Subcutaneous adipose tissue (tissue), 4 donors: ENCODE results near the gene AGRN. TPM values are rescaled to one million over a fixed set of nuclear protein-coding genes. Genes with fewer than 3 reads are reported as not detected.

Experiments used
- total RNA-seq, 4 donors: library from RNA; depleted of rRNA; stranded (reverse); fragments of >200 nt; gene quantifications; one replicate each; pipeline ENCODE4 v1.1.0, GENCODE V29; 2016
- TF ChIP-seq, protein P1 (sequence below): fragments of 450-650 bp; IDR thresholded peaks from one replicate; pipeline ENCODE4 v1.5.1; 2016; ENCODE audit warnings: low read depth, mild to moderate bottlenecking, control low read depth, antibody characterized with exemption, moderate library complexity

Gene AGRN
- total RNA-seq, 4 donors from 2014 or later = 3.8 to 13.2 (median 10.5) TPM

DNA sequence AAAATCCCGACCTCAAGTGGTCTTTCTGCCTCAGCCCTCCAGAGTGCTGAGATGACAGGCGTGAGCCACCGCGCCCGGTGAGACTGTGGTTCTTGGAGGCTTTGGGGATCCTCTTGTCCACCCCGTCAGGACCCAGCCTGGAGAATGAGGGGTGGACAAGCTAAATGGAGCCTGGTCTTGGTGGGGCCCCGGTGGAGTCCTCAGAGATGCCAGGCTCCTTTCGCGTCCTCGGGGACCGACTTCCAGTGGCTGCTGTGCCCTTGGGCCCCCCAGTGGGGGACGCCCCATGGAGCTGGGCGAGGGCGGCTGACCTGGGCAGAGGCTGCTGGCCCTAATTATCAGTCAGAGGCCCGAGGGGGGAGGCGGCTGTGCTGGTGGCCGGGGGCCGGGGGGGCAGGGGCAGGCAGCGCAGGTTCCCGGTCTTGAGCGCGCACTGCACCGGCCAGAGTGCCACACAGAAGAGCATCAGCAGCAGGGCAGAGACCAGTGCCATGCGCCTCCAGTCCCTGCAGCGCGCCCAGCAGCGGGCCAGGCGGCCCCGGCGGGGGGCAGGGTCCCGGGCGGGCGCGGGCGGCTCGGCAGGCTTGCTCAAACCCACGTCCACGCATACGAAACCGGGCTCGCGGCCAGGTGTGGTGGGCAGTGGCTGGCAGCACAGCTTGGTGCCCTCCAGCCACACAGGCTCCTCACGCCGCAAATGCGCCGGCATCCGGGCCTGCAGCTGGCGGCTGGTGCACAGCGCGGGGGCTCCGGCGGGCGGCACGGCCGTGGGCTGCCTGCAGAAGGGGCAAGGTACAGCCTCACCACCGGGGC, 51.8 kb downstream of the AGRN start:
- TF ChIP-seq, protein P1, sequence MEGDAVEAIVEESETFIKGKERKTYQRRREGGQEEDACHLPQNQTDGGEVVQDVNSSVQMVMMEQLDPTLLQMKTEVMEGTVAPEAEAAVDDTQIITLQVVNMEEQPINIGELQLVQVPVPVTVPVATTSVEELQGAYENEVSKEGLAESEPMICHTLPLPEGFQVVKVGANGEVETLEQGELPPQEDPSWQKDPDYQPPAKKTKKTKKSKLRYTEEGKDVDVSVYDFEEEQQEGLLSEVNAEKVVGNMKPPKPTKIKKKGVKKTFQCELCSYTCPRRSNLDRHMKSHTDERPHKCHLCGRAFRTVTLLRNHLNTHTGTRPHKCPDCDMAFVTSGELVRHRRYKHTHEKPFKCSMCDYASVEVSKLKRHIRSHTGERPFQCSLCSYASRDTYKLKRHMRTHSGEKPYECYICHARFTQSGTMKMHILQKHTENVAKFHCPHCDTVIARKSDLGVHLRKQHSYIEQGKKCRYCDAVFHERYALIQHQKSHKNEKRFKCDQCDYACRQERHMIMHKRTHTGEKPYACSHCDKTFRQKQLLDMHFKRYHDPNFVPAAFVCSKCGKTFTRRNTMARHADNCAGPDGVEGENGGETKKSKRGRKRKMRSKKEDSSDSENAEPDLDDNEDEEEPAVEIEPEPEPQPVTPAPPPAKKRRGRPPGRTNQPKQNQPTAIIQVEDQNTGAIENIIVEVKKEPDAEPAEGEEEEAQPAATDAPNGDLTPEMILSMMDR = no peak

DNA sequence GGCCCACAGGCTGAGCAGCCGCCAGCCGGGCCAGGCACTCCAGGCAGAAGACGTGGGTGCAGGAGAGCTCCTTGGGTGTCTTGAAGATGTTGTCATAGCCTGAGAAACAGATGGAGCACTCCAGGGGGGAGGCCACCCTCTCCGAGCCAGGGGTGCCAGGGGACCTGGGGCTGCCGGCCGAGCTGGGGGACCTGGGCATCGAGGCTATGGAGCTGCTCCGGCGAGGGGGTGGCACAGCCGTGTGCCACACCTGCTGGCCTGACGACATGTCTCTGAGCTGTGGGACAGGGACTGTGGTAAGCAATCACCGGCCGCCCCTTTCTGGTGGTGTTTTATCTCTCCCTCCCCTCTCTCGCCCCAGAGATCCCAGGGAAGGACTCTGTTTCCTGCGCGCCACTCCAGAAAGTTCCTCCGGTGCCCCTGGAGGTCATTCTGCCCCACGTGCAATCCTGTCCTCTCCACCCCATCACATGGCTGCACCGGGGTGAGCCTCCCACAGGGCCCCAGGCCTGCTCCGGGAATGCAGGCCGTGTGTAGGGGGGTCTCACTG, 52.5 kb downstream of the AGRN start:
- TF ChIP-seq, protein P1 = no peak

DNA sequence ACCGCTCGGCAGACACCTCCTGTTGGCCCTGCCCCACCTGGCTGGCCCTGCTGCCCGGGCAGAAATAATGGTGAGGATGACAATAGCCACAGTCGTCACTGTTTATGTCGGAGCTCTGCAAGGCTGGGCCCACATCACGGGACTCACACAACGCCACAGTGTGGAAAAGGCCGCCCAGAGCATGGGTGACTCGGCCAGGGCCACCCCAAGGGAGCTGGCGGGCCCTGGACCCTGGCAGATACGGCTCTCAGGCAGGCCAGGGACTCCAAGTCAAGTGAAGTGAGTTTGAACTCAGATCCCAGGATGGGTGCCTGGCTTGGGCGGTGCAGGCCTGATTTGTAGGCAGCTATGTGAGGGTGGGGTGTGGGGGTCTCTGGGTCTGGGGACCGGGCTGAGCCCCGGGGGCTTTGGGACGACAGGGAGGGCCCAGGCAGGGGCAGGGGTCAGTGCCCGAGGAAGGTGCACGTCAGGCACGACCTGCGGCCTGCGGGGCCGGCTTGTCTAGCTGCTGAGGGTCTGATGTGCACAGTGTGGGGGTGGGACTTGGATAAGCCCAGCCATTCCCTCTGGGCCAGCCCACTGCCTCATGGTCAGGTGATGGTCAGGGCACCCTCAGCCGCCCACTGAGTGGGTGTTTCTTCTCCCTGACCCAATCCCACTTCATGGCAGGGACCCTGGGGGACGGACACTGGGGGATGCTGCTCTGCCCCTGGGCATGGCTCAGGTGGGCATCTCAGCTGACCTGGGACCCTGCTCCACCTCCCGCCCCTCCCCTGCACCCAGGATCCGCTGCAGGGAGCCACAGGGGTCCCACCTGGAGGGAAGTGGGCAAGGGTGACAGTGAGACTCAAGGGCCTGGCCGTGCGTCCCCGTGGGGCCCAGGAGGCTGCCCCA, 53.2 kb downstream of the AGRN start:
- TF ChIP-seq, protein P1 = no peak

DNA sequence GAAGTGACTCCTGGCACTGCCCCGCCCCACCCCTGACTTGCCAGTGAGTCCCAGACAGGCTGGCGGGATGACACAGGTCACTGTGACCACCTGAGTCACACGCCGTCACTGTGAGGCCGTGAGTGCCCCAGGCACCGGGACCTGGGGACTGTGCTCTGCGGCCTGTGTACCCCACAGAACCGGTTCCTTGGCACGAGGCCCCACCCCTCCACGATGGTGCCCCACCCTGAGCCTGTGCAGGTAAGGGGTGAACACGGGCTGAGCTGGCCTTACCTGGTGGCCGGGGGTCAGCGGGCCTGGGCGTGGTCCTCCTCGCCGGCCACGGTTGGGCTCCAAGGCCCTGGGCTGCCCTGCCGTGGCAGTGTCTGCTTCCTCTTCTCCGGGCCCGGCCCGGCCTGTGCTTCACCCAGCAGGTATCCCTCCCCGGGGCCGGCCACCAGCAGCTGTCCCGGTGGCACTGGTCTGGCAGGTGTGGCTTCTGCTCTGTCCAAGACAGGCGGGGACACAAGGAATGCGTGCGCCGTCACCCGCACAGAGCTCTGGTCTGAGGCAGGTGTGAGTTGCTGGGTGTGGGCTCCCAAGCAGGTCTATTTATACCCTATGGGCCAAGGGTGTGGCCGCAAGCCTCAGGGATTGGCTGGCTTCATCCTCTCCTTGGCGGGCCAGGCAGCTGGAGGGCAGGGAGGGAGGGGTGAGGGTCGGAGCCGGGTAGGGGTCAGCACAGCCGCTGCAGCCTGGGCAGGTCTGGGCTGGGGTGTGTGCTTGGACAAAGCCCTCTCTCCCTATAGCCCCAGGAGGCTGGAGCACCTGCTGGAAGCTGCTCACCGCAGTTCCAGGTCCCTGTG, 54.0 kb downstream of the AGRN start, which contains the start of gene RNF223:
Gene RNF223 (minus strand): TSS at position 564 of the 845 bp plus-strand sequence. CDS start 1,740 bp downstream, outside the sequence.
- TF ChIP-seq, protein P1 = no peak

DNA sequence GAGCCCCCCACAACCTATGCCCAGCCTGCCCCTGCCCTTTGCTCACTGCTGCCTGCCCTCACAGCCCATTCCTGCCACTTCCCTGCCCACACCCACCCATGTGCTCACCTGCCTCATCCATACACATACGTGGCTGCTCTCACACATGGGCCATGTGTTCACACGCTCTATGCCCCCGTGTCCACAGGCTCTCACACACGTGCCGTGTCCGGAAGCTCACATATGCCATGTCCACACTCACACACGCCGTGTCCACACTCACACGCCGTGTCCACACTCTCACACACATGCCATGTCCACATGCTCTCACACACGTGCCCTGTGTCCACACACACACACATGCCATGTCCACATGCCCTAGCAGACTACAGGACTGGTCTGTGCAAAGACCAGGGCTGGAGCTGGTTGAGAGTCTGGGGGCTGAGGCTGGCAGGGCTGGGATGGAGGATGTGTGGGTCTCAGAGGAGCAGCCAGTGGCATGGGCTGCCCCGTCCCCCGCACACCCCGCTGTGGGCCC, 54.8 kb downstream of the AGRN start:
- TF ChIP-seq, protein P1 = no peak

DNA sequence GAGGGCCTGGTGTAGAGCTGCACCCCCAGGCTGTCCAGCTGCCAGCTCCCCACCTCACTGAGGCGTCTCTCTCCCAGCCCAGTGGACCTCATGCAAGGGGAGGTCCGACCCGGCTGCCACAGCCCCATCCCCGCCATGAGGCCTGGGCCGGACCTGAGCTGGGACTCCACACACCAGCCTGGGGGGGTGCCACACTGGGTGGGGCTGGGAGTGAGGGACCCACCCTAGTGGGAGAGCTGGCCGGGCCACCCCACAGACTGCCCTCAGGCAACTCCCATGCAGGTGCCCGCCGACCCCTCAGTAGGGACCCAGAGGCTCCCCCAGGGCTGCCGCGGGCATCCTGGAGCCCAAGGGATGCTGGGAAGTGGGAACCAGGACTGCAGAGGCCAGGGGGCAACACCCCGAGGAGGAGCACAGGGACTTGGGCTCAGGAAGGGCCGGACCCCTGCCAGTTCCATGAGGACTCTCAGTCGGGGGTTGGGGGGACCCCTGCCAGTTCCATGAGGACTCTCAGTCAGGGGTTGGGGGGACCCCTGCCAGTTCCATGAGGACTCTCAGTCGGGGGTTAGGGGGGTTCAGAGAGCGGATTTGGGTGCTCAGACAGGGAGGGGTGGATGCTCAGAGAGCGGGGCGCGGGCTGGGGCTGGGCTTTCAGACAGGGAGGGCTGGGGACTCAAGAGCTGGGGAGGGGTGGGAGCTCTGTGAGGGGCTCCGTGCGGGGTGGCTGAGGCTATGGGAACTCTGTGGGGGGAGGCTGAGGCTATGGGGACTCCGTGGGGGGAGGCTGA, 55.4 kb downstream of the AGRN start:
- TF ChIP-seq, protein P1 = no peak
